ENCODE results near the gene ASAP3. TPM values are rescaled to one million over a fixed set of nuclear protein-coding genes. Genes with fewer than 3 reads are reported as not detected.
A peak's percentile ranks its signal among the peaks of the same experiment; 100 is the strongest.

The ASAP3 gene
- total and polyA plus RNA-seq, 9 of the 15 experiments (the other 6 are each of a cell fraction or from before 2014, with no cell fraction given) = 1.7 to 31.2 (median 17.4) TPM

DNA sequence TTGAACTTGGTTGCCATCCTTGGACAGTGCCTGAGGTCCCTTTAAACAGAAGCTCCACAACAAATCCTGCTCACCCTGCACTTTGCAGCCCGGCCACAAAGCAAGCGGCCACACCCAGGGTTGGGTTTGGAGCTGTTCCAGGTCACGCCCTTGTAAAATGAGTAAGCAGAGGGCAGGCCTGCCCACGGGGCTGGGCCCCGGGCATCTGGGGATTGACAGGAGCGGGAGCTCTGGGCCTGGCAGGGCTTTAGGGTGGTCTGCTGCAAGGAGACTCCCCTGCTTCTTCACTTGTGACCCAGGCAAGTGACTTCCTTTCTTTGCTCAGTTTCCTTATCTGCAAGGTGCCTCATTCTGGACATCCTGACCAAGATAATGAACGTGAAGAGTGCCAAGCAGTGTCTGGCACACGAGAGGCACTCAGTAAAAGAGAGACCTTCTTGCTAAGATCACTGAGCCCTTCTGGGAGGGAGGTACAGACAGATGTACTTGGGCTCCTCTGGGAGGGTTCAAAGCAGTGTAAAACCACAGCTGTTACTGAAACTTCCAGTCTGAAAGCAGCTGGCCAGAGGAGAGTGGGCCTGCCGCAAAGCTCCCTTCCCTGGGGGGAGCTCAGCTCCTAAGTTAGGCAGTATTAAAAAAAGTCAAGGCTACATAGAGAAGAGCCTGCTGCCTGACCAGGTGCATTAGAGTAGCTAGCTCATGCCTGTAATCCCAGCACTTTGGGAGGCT lies 44.4 kb upstream of the ASAP3 start (continued):
- TF ChIP-seq, protein P1, sequence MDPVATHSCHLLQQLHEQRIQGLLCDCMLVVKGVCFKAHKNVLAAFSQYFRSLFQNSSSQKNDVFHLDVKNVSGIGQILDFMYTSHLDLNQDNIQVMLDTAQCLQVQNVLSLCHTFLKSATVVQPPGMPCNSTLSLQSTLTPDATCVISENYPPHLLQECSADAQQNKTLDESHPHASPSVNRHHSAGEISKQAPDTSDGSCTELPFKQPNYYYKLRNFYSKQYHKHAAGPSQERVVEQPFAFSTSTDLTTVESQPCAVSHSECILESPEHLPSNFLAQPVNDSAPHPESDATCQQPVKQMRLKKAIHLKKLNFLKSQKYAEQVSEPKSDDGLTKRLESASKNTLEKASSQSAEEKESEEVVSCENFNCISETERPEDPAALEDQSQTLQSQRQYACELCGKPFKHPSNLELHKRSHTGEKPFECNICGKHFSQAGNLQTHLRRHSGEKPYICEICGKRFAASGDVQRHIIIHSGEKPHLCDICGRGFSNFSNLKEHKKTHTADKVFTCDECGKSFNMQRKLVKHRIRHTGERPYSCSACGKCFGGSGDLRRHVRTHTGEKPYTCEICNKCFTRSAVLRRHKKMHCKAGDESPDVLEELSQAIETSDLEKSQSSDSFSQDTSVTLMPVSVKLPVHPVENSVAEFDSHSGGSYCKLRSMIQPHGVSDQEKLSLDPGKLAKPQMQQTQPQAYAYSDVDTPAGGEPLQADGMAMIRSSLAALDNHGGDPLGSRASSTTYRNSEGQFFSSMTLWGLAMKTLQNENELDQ (CRISPR knock-in tag; IDR thresholded peaks at IDR 0.05; ENCODE audit: borderline replicate concordance) = no peak
- TF ChIP-seq JUND (IDR thresholded peaks at IDR 0.05; ENCODE audit: borderline replicate concordance, low read depth, low read length) = peak; percentile 72; the same call in 1 of the 2 replicates
- TF ChIP-seq JUND (tag; IDR thresholded peaks at IDR 0.05; ENCODE audit: borderline replicate concordance, low read depth, low read length) = peak; percentile 24; the same call in 1 of the 3 replicates
- no peak for TF ChIP-seq YY1 (IDR thresholded peaks at IDR 0.05; ENCODE audit: borderline replicate concordance in 1 of 3, control insufficient read depth in 1 of 3, extremely low read depth in 1 of 3, insufficient read depth in 3 of 3, insufficient read length in 1 of 3, insufficient replicate concordance in 2 of 3, low read depth in 1 of 3, low read length in 2 of 3)
- TF ChIP-seq SIN3A (IDR thresholded peaks at IDR 0.05; ENCODE audit: borderline replicate concordance in 2 of 2, control insufficient read depth in 1 of 2, low read depth in 2 of 2, low read length in 2 of 2) = peak in 1 of 2 experiments; percentile 52; a peak in 2 of 4 replicates
- TF ChIP-seq, protein P2, sequence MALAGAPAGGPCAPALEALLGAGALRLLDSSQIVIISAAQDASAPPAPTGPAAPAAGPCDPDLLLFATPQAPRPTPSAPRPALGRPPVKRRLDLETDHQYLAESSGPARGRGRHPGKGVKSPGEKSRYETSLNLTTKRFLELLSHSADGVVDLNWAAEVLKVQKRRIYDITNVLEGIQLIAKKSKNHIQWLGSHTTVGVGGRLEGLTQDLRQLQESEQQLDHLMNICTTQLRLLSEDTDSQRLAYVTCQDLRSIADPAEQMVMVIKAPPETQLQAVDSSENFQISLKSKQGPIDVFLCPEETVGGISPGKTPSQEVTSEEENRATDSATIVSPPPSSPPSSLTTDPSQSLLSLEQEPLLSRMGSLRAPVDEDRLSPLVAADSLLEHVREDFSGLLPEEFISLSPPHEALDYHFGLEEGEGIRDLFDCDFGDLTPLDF (CRISPR knock-in tag; IDR thresholded peaks at IDR 0.05) = peak; percentile 57; the same call in 1 of the 2 replicates
- TF ChIP-seq, protein P3, sequence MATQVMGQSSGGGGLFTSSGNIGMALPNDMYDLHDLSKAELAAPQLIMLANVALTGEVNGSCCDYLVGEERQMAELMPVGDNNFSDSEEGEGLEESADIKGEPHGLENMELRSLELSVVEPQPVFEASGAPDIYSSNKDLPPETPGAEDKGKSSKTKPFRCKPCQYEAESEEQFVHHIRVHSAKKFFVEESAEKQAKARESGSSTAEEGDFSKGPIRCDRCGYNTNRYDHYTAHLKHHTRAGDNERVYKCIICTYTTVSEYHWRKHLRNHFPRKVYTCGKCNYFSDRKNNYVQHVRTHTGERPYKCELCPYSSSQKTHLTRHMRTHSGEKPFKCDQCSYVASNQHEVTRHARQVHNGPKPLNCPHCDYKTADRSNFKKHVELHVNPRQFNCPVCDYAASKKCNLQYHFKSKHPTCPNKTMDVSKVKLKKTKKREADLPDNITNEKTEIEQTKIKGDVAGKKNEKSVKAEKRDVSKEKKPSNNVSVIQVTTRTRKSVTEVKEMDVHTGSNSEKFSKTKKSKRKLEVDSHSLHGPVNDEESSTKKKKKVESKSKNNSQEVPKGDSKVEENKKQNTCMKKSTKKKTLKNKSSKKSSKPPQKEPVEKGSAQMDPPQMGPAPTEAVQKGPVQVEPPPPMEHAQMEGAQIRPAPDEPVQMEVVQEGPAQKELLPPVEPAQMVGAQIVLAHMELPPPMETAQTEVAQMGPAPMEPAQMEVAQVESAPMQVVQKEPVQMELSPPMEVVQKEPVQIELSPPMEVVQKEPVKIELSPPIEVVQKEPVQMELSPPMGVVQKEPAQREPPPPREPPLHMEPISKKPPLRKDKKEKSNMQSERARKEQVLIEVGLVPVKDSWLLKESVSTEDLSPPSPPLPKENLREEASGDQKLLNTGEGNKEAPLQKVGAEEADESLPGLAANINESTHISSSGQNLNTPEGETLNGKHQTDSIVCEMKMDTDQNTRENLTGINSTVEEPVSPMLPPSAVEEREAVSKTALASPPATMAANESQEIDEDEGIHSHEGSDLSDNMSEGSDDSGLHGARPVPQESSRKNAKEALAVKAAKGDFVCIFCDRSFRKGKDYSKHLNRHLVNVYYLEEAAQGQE (IDR thresholded peaks at IDR 0.05; ENCODE audit: borderline replicate concordance) = 0 out of 2 replicates have a peak, but pooled peaks have one; percentile 3
- TF ChIP-seq, protein P3 (CRISPR knock-in tag; IDR thresholded peaks at IDR 0.05; ENCODE audit: low read depth) = no peak
- no peak for TF ChIP-seq ADNP (tag; IDR thresholded peaks at IDR 0.05)
